ENCODE data around the gene ADORA2B.

DNA sequence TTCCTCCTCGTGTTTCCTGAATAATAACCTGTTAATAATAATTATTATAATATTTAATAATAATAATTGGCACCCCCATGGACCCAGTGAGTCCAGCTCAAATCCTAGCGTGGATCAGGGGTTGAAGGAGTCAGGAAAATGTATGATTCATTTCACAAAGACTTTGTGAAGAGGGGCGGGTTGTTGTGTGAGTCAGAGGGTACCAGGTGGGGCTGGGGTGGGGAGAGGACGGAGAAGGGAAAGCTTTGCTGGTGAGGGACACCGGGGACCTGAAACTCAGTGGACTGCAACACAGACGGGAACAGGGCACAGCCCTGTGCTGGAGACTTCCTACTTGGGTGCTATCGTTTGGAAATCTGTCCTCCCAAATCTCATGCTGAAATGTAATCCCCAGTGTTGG is 3.1 kb upstream of the ADORA2B start:
- TF ChIP-seq POLR2A (IDR thresholded peaks at IDR 0.05) (no peak), CTCF (IDR thresholded peaks at IDR 0.05) (no peak)

All from right lobe of liver (tissue), 4 donors.